Keratinocyte (primary cell): ENCODE data around the gene RNF115. TPM values are rescaled to one million over a fixed set of nuclear protein-coding genes. Genes with fewer than 3 reads are reported as not detected.

Experiments used
- DNase-seq: peaks from one replicate; pipeline ENCODE4 v3.0.0-alpha.2; 2011; ENCODE audit warnings: low read depth, missing footprints, low spot score
- FAIRE-seq: peaks from 2 replicates; lab custom pipeline; 2011; peaks lifted over from hg19 to GRCh38; lab: Jason Lieb, UNC
- H2AFZ ChIP-seq: 2 replicates; pipeline ENCODE4 v1.6.0; 2012; ENCODE audit warnings: low read length, control low read depth, inconsistent platforms; ENCODE audit not compliant: control insufficient read depth
- H3K27ac ChIP-seq: 2 replicates; pipeline ENCODE4 v1.5.1; 2011; ENCODE audit warnings: low read length; ENCODE audit not compliant: control insufficient read depth, insufficient read depth
- H3K27me3 ChIP-seq: 3 replicates; pipeline ENCODE4 v1.6.0; 2011; ENCODE audit warnings: low read length; ENCODE audit not compliant: control insufficient read depth, insufficient read depth; ENCODE audit errors: extremely low read depth
- H3K36me3 ChIP-seq, 2 experiments: 2 replicates in 1 of 2; 3 replicates in 1 of 2; pipeline ENCODE4 v1.5.1; 2011; ENCODE audit warnings: low read length in 2 of 2, mild to moderate bottlenecking in 1 of 2; ENCODE audit not compliant: control insufficient read depth in 2 of 2, insufficient read depth in 2 of 2; ENCODE audit errors: extremely low read depth in 1 of 2
- H3K4me1 ChIP-seq: 3 replicates; pipeline ENCODE4 v1.5.1; 2011; ENCODE audit warnings: low read length; ENCODE audit not compliant: control insufficient read depth, insufficient read depth; ENCODE audit errors: extremely low read depth
- H3K4me2 ChIP-seq: 3 replicates; pipeline ENCODE4 v1.6.0; 2011; ENCODE audit warnings: low read depth, low read length; ENCODE audit not compliant: control insufficient read depth, insufficient read depth; ENCODE audit errors: extremely low read depth
- H3K4me3 ChIP-seq, 3 experiments: fragments of 200-600 bp in 1 of 3; sonication (generic) in 1 of 3; 2 replicates in 2 of 3; 3 replicates in 1 of 3; pipeline ENCODE4 v1.5.1; 2011 to 2016; ENCODE audit warnings: low read length in 3 of 3, mild to moderate bottlenecking in 3 of 3, control low read depth in 2 of 3, inconsistent platforms in 1 of 3, low read depth in 1 of 3, mixed read lengths in 1 of 3, mixed run types in 1 of 3, moderate library complexity in 1 of 3; ENCODE audit not compliant: control insufficient read depth in 2 of 3, insufficient read depth in 2 of 3; ENCODE audit errors: extremely low read depth in 1 of 3
- H3K79me2 ChIP-seq: 2 replicates; pipeline ENCODE4 v1.6.0; 2012; ENCODE audit warnings: low read length; ENCODE audit not compliant: control insufficient read depth, insufficient read depth
- H3K9ac ChIP-seq: 3 replicates; pipeline ENCODE4 v1.6.0; 2011; ENCODE audit warnings: low read length; ENCODE audit not compliant: control insufficient read depth, insufficient read depth; ENCODE audit errors: extremely low read depth
- H3K9me1 ChIP-seq: 3 replicates; pipeline ENCODE4 v1.6.0; 2011; ENCODE audit warnings: low read length; ENCODE audit not compliant: control insufficient read depth, insufficient read depth; ENCODE audit errors: extremely low read depth
- H3K9me3 ChIP-seq: 2 replicates; pipeline ENCODE4 v1.5.1; 2012; ENCODE audit warnings: low read depth, low read length; ENCODE audit not compliant: control insufficient read depth
- H4K20me1 ChIP-seq: 3 replicates; pipeline ENCODE4 v1.6.0; 2011; ENCODE audit warnings: low read length; ENCODE audit not compliant: control insufficient read depth, insufficient read depth; ENCODE audit errors: extremely low read depth
- EZH2 ChIP-seq: IDR thresholded peaks from one replicate; pipeline ENCODE4 v1.6.1; 2012; ENCODE audit warnings: inconsistent platforms, mild to moderate bottlenecking, low read length, moderate library complexity
- dilution Hi-C: fragments of 300-500 bp; cut with MboI; formaldehyde crosslinking; loops from one replicate; pipeline ENCODE4 v1.7.0; 2020; ENCODE audit warnings: low sequenced_read_pairs; ENCODE audit not compliant: extremely low pct_ligation_motif_present
- polyA plus RNA-seq, 5 experiments: library from polyadenylated mRNA; depleted of rRNA in 3 of 5; stranded (reverse) in 3 of 5; stranded (forward) in 1 of 5; unstranded in 1 of 5; fragments of >200 nt; gene quantifications; 1 replicate in 1 of 5; 2 replicates in 3 of 5; 3 replicates in 1 of 5; pipeline versions ENCODE4 v1.2.1 to v1.2.3, GENCODE V29; 2011 to 2012; ENCODE audit warnings: missing spikeins in 2 of 5, low read depth in 1 of 5, low replicate concordance in 1 of 5
- TF ChIP-seq, protein P1 (sequence below), 3 experiments: IDR thresholded peaks in 1 of 3; conservative IDR thresholded peaks in 1 of 3; optimal IDR thresholded peaks in 1 of 3; 2 replicates in 2 of 3; 3 replicates in 1 of 3; pipeline versions ENCODE3 to v1.5.1; 2011; ENCODE audit warnings: low read length in 3 of 3, mild to moderate bottlenecking in 3 of 3, moderate library complexity in 2 of 3, control low read depth in 1 of 3, inconsistent platforms in 1 of 3; ENCODE audit not compliant: insufficient read depth in 2 of 3; ENCODE audit errors: extremely low read depth in 1 of 3

Gene RNF115
- polyA plus RNA-seq, 1 donor (not counting 4 experiments of a cell fraction or from before 2014, with no cell fraction given): 10.1 TPM

GRCh38 chr1:145845514-145846161 is 21.7 kb upstream of the RNF115 start, which contains the start of gene NUDT17:
TSS of gene NUDT17 (plus strand) at chr1:145845630. CDS start at chr1:145845641, 11 bp downstream.
- H4K20me1 ChIP-seq: no peaks in the 10 kb centered on the region

GRCh38 chr1:145845144-145845513 is 21.2 kb upstream of the RNF115 start:
- no peaks in the 10 kb centered on the region for H4K20me1 ChIP-seq
- H3K27me3 ChIP-seq: no peaks in the 10 kb centered on the region
- no peaks in the 10 kb centered on the region for H3K9me3 ChIP-seq
- peak overlapping the region; percentile 93 for H3K4me2 ChIP-seq
- peak overlapping the region; percentile 21 for H2AFZ ChIP-seq
- peaks cover 21 to 25% of the 10 kb centered on the region in 2 experiments for H3K36me3 ChIP-seq
- H3K27ac ChIP-seq: no peak overlapping the region
- DNase-seq (no peak), FAIRE-seq (peak; percentile 49)
- peaks cover 11% of the 10 kb centered on the region for H3K4me1 ChIP-seq
- dilution Hi-C loops: no loop called here
- no peaks in the 10 kb centered on the region for H3K9me1 ChIP-seq
- TF ChIP-seq, protein P1, sequence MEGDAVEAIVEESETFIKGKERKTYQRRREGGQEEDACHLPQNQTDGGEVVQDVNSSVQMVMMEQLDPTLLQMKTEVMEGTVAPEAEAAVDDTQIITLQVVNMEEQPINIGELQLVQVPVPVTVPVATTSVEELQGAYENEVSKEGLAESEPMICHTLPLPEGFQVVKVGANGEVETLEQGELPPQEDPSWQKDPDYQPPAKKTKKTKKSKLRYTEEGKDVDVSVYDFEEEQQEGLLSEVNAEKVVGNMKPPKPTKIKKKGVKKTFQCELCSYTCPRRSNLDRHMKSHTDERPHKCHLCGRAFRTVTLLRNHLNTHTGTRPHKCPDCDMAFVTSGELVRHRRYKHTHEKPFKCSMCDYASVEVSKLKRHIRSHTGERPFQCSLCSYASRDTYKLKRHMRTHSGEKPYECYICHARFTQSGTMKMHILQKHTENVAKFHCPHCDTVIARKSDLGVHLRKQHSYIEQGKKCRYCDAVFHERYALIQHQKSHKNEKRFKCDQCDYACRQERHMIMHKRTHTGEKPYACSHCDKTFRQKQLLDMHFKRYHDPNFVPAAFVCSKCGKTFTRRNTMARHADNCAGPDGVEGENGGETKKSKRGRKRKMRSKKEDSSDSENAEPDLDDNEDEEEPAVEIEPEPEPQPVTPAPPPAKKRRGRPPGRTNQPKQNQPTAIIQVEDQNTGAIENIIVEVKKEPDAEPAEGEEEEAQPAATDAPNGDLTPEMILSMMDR (optimal IDR thresholded peaks at IDR 0.05 in 1 of 3, IDR thresholded peaks at IDR 0.05 in 1 of 3, conservative IDR thresholded peaks at IDR 0.05 in 1 of 3; ENCODE audit: extremely low read depth in 1 of 3, insufficient read depth in 2 of 3, low read length in 3 of 3): peak in 1 of 3 experiments; percentile 1
- no peak for TF ChIP-seq EZH2
- no peaks in the 10 kb centered on the region for H3K79me2 ChIP-seq
- peak overlapping the region; percentile 47 to 80 (median 64) for H3K4me3 ChIP-seq
- peak overlapping the region; percentile 67 for H3K9ac ChIP-seq

More at GRCh38 chr1:145845514-145846161, 21.7 kb upstream of the RNF115 start, which contains the start of gene NUDT17:
- peaks cover 11% of the 10 kb centered on the region for H3K4me1 ChIP-seq
- DNase-seq (no peak), FAIRE-seq (no peak)
- H3K4me3 ChIP-seq: peak within 1 kb of the TSS; percentile 47 to 80 (median 64)
- dilution Hi-C loops: no loop called here
- no peak for TF ChIP-seq EZH2
- TF ChIP-seq, protein P1 (optimal IDR thresholded peaks at IDR 0.05 in 1 of 3, IDR thresholded peaks at IDR 0.05 in 1 of 3, conservative IDR thresholded peaks at IDR 0.05 in 1 of 3; ENCODE audit: extremely low read depth in 1 of 3, insufficient read depth in 2 of 3, low read length in 3 of 3): peak; percentile 83 to 97 (median 88)
- peaks cover 25 to 27% of the 10 kb centered on the region in 2 experiments for H3K36me3 ChIP-seq
- no peaks in the 10 kb centered on the region for H3K79me2 ChIP-seq
- peak within 1 kb of the TSS; percentile 93 for H3K4me2 ChIP-seq
- H3K9me1 ChIP-seq: no peaks in the 10 kb centered on the region
- H3K9ac ChIP-seq: peak within 1 kb of the TSS; percentile 67
- H3K9me3 ChIP-seq: no peaks in the 10 kb centered on the region
- H3K27me3 ChIP-seq: no peaks in the 10 kb centered on the region
- H3K27ac ChIP-seq: no peak within 1 kb of the TSS
- H2AFZ ChIP-seq: peak within 1 kb of the TSS; percentile 89
